Lung microvascular endothelial cell (primary cell): ENCODE data around the gene XRCC1. TPM values are rescaled to one million over a fixed set of nuclear protein-coding genes. Genes with fewer than 3 reads are reported as not detected.
"Not testable (repeated sequence)": the region's sequence is repeated elsewhere in the genome, so short reads cannot be mapped to it uniquely, and the experiment has no call there.

Experiments
- DNase-seq, 2 donors: peaks; one replicate each; pipeline versions ENCODE4 v3.0.0 to v3.0.0-alpha.2; 2010; ENCODE audit warnings: low read depth in 2 of 2
- total RNA-seq: library from RNA; depleted of rRNA; stranded (reverse); fragments of >200 nt; gene quantifications from 2 replicates; pipeline ENCODE4 v1.2.1, GENCODE V29; 2014

Gene XRCC1
- total RNA-seq, result 10.7 and 14.6 TPM in 2 replicates

DNA sequence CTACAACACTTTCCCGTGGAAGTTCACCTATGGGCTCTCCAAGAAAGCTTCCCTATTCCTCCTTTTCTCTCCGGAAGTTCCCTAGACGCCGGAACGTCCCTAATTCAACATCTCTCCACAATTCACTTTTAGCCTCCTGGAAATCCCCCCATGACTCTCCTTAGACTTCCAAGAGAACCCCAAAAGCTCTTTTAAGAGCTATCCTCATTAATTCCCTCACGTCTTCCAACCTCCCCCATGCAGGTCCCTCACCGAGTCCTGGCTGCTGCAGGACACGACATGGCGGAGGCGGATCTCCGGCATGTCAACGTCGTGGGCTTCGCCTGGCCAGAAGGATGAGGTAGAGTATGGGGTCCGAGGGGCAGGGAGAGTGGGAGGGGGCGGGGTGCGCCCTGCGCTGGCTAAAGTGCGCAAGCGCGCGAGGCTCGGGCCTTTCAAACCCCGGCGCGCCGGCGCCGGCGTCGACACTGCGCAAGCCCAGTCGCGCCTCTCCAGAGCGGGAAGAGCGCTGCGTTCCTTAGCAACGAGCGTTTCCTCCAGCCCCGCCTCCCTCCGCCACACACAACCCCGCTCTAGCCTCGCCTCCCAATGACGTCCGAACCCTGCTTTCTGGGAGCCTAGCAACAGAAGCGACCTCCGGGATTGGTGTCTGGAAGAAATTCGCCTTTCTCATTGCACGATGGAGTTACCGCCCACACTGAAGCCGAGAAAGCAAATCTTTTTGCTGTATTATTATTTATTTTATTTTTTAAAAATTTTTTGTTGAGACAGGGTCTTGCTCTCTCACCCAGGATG is at the start of gene XRCC1, which contains the start of gene PINLYP:
Gene XRCC1 (minus strand): TSS at position 372 of the 795 bp plus-strand sequence. CDS start 69 bp downstream, at position 303.
Gene PINLYP (plus strand): TSS at position 646 of the 795 bp plus-strand sequence. CDS start 1,391 bp downstream, outside the sequence.
- DNase-seq, result peak; percentile 99

DNA sequence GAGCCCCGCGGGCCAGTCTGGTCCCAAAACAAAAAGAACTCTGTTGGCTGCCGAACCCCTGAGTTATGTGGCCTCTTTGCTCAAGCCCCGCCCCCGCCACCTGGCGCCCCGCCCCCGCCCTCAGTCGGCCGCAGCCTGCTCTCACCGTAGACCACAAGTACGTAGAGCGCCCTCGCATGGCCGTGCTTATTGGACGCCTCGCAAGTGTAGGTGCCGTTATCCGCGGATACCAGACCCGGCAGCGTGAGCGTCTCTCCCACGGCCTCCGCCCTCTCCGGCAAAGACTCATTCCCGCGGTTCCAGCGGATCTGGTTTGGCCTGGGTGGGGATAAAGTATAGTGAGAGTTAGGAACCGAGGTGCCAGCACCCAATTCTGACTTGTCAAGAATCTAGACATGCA is 49.6 kb upstream of the XRCC1 start:
- peak in 1 of 2 donors; percentile 27 for DNase-seq

- no peak for DNase-seq
These were observed 48.8 kb upstream of the XRCC1 start for GRCh38 chr19:43623889-43624670.

DNA sequence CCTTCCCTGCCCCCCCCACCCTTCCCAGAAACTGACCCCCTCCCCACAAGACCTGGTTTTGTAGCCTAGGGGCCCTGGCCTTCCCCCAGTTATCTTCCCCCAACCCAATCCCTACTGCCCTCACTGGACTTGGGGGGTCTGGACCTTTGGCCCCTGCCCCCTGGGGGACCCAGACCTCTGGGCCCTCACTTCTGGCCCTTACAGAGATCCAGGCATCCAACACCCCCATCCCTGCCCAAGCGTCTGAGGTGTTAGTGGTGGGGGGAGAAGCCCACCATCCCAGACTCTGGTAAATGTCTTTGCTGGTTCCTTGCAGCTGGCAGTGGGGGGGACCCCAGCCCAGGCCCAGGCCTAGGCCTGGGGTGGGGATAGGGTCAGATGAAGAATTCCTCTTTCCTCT is 47.6 kb upstream of the XRCC1 start:
- no peak for DNase-seq

- DNase-seq, result no peak
These were observed 46.7 kb upstream of the XRCC1 start for GRCh38 chr19:43622070-43622469.

DNA sequence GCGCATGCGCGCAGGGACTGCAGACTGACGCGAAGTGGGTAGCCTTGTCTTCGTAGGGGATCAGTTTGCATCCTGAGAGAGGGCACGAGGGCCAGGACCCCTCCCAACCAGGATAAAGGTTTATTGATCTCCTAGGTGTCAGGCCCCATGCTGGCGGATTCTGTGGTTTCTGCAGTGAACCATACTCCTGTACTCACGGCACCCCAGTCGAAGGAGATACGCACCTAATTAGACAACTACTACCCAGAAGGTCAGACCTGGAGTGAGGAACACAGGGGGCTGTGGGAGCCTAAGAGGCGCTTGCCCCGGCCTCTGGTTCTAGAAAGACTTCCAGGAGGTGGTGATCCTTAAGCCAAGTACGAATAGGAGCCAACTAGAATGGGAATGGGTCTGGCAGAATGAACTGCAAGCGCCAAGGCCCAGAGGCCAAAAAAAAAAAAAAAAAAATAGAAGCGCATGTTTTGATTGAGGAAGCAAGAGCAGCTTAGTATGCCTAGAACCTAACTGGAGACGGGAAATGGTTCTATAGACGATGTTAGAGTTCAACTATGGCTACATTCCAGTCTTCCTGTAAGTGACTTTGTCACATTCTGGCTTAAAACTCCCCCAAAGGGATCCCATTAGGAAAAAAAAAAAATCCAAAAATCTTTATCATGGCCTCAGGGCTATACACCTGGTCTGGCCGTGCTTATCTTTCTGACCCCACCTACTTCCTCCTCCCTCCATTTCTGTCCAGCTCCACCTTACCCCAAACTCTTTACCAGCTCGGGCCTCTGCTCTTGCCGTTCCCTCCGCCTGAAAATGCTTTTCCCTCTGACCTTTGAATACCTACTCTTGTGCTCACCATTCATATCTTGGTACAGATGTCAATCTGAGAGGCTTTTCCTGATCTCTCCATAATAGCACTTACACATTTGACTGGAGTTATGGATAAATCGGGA is 45.0 kb upstream of the XRCC1 start:
- DNase-seq, result no peak

- peak; percentile 95 for DNase-seq
These were observed 44.1 kb upstream of the XRCC1 start, which contains the start of gene ZNF428 for GRCh38 chr19:43619262-43620060. Gene ZNF428, minus strand, starts transcription at chr19:43619629. Its CDS starts 5,325 bp downstream, at chr19:43614304.

DNA sequence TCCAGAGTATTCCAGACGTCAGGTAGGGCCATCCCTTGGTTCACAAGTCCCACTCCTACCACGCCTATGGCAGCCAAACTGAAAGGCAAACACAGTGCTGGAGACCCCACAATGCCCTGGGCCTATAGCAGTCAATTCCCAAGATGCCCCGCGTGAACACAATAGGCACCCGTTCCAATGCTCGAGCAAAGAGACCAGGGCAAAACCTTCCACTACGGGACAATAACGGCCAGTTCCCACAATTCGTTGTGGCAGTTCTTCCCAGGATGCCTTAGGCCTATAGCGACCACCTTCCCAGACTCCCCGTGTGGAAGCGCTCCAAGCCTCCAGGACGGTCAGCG is 43.6 kb upstream of the XRCC1 start:
- DNase-seq, result peak; percentile 50 to 65

GRCh38 chr19:43616954-43617353 is 41.6 kb upstream of the XRCC1 start:
- DNase-seq, result no peak

- no peak for DNase-seq
These were observed 41.0 kb upstream of the XRCC1 start for GRCh38 chr19:43616306-43616705.

DNA sequence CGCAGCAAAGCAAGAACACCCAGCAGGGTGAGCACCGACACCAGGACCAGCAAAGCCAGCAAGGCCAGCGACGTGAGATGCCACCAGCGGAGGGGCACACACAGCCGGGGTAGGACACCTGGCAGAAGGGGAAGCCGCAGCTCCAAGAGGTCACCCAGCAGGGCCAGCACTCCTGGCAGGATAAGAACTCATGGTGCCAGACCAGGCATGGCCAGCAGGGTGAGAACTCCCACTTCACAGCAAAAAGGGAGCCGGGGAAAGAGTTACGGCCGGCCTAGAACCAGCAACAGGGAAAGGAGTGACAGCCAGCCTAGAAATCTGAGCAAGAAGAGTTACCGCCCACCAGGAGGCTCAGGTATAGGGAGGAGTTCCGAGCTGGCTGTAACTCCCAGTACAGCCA is 37.0 kb upstream of the XRCC1 start:
- DNase-seq, result no peak

DNA sequence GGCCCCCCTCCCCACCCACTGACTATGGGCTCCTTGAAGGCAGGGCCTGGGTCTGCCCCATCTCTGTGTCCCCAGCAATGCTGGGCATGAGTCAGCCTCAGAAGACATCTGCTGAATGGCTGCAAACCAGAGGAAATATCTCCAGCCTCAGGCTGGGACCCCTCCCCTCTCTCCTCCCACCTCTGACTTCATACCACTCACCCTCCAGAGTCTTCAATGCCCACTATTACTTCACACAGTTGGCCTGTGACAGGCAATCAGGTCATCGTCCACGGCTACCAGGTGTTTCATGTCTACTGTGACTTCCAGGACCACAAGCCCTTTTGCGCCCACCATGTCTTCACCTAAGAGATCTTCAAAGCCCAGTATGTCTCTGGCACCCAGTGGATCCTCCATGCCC is 36.5 kb upstream of the XRCC1 start, which contains the start of gene SRRM5:
Gene SRRM5 (plus strand): TSS at position 301 of the 400 bp plus-strand sequence. CDS start 34 bp downstream, at position 335.
- DNase-seq, result no peak

DNA sequence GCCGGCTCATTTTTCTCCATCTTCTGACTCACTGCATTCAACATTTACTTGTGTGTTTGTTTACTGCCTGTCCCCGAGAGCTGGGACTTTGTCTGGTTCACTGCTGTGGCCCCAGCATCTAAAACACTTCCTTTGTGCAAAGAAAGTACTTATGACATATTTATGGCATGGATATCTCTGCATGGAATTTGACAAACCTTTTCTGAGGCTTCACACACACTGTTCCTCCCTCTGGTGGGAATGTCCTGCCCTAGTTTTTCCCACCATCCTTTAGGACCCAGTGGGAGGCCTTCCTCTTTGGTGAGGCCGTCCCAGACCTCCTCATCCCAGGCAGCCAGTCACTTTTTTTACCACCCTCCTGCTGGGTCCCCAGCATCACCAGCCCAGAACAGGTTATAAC is 35.2 kb upstream of the XRCC1 start:
- no peak for DNase-seq

DNA sequence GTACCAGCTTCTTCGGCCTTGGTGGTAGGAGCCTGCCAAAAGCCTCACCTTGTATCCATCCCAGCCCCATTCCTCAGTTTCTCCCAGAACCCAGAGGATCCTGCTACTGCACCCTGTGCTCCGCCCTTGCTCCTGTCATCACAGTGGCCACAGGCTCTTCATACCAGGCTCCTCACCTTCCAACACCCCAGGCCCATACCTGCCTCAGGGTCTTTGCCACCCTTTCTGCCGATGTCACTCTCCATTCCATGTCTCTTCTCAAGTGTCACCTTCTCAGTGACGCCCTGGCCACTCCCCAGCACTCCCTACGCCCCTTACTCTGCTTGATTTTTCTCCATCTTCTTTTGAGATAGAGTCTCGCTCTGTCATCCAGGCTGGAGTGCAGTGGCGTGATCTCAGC is 34.5 kb upstream of the XRCC1 start:
- no peak for DNase-seq

DNA sequence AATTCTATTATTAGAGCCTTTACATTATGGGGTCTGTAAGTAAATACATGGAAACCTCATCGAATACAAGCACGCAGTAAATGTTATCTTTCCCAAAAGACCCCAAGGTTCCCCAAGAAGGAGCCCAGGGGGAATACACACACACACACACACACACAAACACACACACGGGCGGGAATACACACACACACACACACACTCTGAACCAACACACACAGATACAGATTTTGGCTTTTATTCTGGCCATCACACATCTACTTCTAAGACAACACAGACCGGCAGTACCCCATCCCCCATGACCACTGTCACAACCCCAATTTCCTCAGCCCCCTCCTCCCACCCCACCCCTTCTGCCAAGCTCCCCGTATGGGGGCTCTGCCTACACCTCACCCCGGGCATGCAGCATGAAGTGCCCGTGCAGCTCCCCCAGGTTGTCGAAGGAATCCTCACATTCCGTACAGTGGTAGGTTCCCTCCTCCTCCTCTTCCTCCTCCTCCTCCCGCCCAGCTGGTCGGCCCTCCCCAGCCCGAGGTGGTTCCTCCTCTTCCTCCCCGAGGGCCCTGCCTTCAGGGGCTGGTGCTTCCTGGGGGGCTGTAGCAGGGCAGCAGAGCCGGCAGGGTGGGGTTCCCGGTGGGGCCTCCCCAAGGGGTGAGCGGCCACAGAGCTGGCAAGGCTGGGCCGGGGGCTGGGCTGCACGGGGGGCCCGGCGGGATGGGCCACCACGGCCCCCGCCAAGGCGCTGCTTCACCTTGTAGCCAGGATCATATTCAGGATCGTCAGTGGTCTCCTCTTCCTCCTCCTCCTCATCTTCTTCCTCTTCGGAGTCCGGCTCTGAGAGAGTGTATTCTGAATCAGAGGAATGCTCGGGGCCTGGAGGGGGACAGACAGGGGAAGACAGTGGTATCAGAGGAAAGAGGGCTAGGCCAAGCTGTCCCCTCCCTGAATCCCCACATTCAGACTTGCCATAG is 32.2 kb upstream of the XRCC1 start:
- DNase-seq, result no peak

- no peak for DNase-seq
These were observed 31.4 kb upstream of the XRCC1 start for GRCh38 chr19:43606569-43607229.

DNA sequence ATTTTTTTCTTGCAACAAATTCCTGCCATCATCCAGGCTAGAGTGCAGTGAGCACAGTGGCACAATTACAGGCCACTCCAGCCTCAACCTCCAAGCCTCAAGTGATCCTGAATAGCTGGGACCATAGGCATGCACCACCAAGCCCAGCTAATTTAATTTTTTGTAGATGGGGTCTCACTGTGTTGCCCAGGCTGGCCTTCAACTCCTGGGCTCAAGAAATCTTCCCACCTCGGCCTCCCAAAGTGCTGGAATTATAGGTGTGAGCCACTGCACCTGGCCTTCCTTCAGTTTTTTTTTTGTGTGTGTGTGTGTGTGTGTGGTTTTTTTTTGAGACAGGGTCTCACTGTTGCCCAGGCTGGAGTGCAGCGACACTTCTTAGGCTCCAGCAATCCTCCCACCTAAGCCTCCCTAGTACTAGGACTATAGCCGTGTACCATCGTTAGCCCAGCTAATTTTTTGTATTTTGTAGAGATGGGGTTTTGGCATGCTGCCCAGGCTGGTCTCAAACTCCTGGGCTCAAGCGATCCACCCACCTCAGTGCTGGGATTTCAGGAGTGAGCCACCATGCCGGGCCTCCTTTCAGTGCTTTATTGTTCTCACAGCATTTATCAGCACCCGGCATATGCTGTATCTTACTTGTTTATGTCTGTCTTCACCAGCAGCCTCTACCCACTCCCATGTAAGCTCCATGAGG is 30.7 kb upstream of the XRCC1 start:
- DNase-seq, result no peak

GRCh38 chr19:43600326-43600725 is 25.0 kb upstream of the XRCC1 start:
- DNase-seq, result not testable (repeated sequence)
